Kidney (tissue), 14 donors: ENCODE results near the gene ATXN10. TPM values are rescaled to one million over a fixed set of nuclear protein-coding genes. Genes with fewer than 3 reads are reported as not detected.

ENCODE experiments used
- DNase-seq, 5 donors: peaks; one replicate each; pipeline ENCODE4 v3.0.0-alpha.2; 2013 to 2020
- FAIRE-seq: peaks from 2 replicates; lab custom pipeline; 2012; peaks lifted over from hg19 to GRCh38; lab: Jason Lieb, UNC
- H3K27ac ChIP-seq, 2 donors: one replicate each; pipeline ENCODE4 v1.7.0; 2013; ENCODE audit warnings: low read depth in 2 of 2, low read length in 2 of 2, inconsistent platforms in 1 of 2
- H3K27me3 ChIP-seq: one replicate; pipeline ENCODE4 v1.7.1; 2013; ENCODE audit warnings: low read length, inconsistent platforms; ENCODE audit not compliant: control insufficient read depth, insufficient read depth
- H3K36me3 ChIP-seq, 3 donors: one replicate each; pipeline versions ENCODE4 v1.7.0 to v1.7.1; 2013; ENCODE audit warnings: low read length in 3 of 3, control low read depth in 1 of 3, inconsistent platforms in 1 of 3; ENCODE audit not compliant: insufficient read depth in 3 of 3, control insufficient read depth in 2 of 3
- H3K4me1 ChIP-seq, 3 donors: one replicate each; pipeline versions ENCODE4 v1.7.0 to v1.7.1; 2013; ENCODE audit warnings: low read length in 3 of 3, inconsistent platforms in 1 of 3, low read depth in 1 of 3; ENCODE audit not compliant: control insufficient read depth in 2 of 3, insufficient read depth in 2 of 3
- H3K4me3 ChIP-seq, 3 donors: one replicate each; pipeline versions ENCODE4 v1.7.0 to v1.8.1; 2013; ENCODE audit warnings: low read length in 3 of 3, control low read depth in 1 of 3, inconsistent platforms in 1 of 3
- H3K9ac ChIP-seq, 3 donors: one replicate each; pipeline versions ENCODE4 v1.7.0 to v1.7.1; 2013; ENCODE audit warnings: low read length in 3 of 3, control low read depth in 1 of 3, inconsistent platforms in 1 of 3
- H3K9me3 ChIP-seq, 3 donors: one replicate each; pipeline versions ENCODE4 v1.7.0 to v1.7.1; 2013; ENCODE audit warnings: low read length in 3 of 3, control low read depth in 1 of 3, inconsistent platforms in 1 of 3; ENCODE audit not compliant: control insufficient read depth in 2 of 3, insufficient read depth in 1 of 3
- intact Hi-C: fragments of 100-400 bp; cut with DNase I; formaldehyde crosslinking; loops from one replicate; pipeline ENCODE4 v1.11.1; 2022
- polyA plus RNA-seq: library from polyadenylated mRNA; stranded (reverse); fragments of 350-450 nt; fragmentation: Illumina TruSeq; extraction: RNeasy Lipid Tissue Mini Kit (QIAGEN cat#74804); gene quantifications from one replicate; pipeline ENCODE4 v1.2.3, GENCODE V29; 2014; ENCODE audit warnings: low read depth, low replicate concordance; ENCODE audit not compliant: insufficient read depth
- total RNA-seq: library from RNA; stranded (reverse); fragmentation: NEBNext Ultra II Directional; extraction: Animal tissue kit (Norgen Biotek cat#: 25700); gene quantifications from one replicate; pipeline ENCODE4 v1.2.1, GENCODE V29; 2021
- TF ChIP-seq, protein P1 (sequence below): IDR thresholded peaks from 3 replicates; pipeline ENCODE4 v1.5.1; 2012; ENCODE audit warnings: mild to moderate bottlenecking, moderate library complexity, borderline replicate concordance; ENCODE audit not compliant: insufficient read depth; ENCODE audit errors: extremely low read depth
- donor health status: control.
- donor health status: control.
- donor health status: control.
- donor health status: control.
- donor health status: control.
- donor health status: DM: yes; HTN: yes; CAD: no.
- donor health status: Normal renal cell carcinoma (clear cell type).

The ATXN10 gene
- total and polyA plus RNA-seq, 2 donors from 2014 or later, result 121 to 142 TPM

DNA sequence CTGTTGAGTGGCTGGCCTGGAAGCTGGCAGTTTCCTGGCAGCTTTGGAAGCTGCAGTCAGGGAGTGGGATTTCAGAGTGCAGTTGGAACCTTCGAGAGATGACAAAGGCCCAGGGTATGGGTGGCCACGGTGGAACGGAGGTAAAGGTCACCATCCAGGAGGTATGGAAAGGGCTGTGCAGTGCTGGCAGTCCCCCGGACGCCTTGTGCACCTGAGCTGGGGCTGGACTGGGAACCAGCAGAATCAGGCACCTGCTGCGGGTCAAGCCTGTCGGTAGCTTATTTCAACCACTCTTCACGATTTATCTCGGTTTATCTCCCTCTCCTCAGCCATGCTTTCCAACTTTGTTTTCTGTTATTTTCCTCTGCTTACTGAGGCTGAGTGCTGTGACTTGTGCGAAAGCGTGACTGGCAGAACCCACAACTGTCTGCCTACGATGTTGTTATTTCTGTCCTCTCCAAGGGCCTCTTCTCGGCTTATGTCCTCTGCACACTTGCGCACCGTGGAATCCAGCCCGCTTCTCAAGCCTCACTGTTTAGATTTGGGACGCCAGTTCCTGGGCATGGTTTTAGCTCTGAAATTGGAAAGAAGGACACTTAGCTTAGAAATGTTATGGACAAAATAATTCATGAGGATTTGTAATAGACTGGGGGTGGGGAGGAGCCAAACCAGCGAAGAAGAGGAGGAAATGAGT, 24.0 kb upstream of the ATXN10 start:
- H3K4me3 ChIP-seq, result no peak overlapping the region
- H3K9me3 ChIP-seq, result no peaks in the 10 kb centered on the region
- no peaks in the 10 kb centered on the region for H3K27me3 ChIP-seq
- peaks cover 0 to 5% (median 0%) of the 10 kb centered on the region in 3 donors for H3K4me1 ChIP-seq
- no peaks in the 10 kb centered on the region for H3K36me3 ChIP-seq
- intact Hi-C loops, result loop anchor here (10.0 kb wide), 1 partner anchor 63 kb away; no protein-coding TSS in a partner anchor
- FAIRE-seq (no peak), DNase-seq (no peak)
- H3K27ac ChIP-seq, result no peak overlapping the region
- no peak overlapping the region for H3K9ac ChIP-seq
- TF ChIP-seq, protein P1, sequence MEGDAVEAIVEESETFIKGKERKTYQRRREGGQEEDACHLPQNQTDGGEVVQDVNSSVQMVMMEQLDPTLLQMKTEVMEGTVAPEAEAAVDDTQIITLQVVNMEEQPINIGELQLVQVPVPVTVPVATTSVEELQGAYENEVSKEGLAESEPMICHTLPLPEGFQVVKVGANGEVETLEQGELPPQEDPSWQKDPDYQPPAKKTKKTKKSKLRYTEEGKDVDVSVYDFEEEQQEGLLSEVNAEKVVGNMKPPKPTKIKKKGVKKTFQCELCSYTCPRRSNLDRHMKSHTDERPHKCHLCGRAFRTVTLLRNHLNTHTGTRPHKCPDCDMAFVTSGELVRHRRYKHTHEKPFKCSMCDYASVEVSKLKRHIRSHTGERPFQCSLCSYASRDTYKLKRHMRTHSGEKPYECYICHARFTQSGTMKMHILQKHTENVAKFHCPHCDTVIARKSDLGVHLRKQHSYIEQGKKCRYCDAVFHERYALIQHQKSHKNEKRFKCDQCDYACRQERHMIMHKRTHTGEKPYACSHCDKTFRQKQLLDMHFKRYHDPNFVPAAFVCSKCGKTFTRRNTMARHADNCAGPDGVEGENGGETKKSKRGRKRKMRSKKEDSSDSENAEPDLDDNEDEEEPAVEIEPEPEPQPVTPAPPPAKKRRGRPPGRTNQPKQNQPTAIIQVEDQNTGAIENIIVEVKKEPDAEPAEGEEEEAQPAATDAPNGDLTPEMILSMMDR, result no peak

- no peaks in the 10 kb centered on the region for H3K27me3 ChIP-seq
- FAIRE-seq (no peak), DNase-seq (no peak)
- no peaks in the 10 kb centered on the region for H3K36me3 ChIP-seq
- H3K4me3 ChIP-seq, result no peak overlapping the region
- TF ChIP-seq, protein P1, result no peak
- no peak overlapping the region for H3K27ac ChIP-seq
- H3K9me3 ChIP-seq, result no peaks in the 10 kb centered on the region
- intact Hi-C loops, result loop anchor here (10.0 kb wide), 1 partner anchor 64 kb away; no protein-coding TSS in a partner anchor
- peaks cover 0 to 5% (median 0%) of the 10 kb centered on the region in 3 donors for H3K4me1 ChIP-seq
- H3K9ac ChIP-seq, result no peak overlapping the region
Measured at GRCh38 chr22:45648301-45649117, 23.1 kb upstream of the ATXN10 start.

GRCh38 chr22:45649809-45650208, 21.8 kb upstream of the ATXN10 start:
- TF ChIP-seq, protein P1, result no peak
- no peaks in the 10 kb centered on the region for H3K9me3 ChIP-seq
- H3K27ac ChIP-seq, result no peak overlapping the region
- intact Hi-C loops, result loop anchor here (10.0 kb wide), 1 partner anchor 65 kb away; no protein-coding TSS in a partner anchor
- H3K36me3 ChIP-seq, result no peaks in the 10 kb centered on the region
- DNase-seq (no peak), FAIRE-seq (no peak)
- no peaks in the 10 kb centered on the region for H3K27me3 ChIP-seq
- no peak overlapping the region for H3K4me3 ChIP-seq
- no peak overlapping the region for H3K9ac ChIP-seq
- H3K4me1 ChIP-seq, result peaks cover 0 to 5% (median 0%) of the 10 kb centered on the region in 3 donors
